NCI-H2081 (cell line): ENCODE measurements around the gene JAML.

Experiments
- DNase-seq, 2 experiments: peaks; one replicate each; lab custom pipeline; 2025; lab: John Stamatoyannopoulos, UW

The JAML gene

GRCh38 chr11:118224511-118225188, at the start of gene JAML:
Gene JAML (minus strand): TSS chr11:118225011. CDS start chr11:118214866, 10,145 bp downstream.
- no peak for DNase-seq

GRCh38 chr11:118274186-118274585, 49.4 kb upstream of the JAML start:
- DNase-seq = no peak

DNA sequence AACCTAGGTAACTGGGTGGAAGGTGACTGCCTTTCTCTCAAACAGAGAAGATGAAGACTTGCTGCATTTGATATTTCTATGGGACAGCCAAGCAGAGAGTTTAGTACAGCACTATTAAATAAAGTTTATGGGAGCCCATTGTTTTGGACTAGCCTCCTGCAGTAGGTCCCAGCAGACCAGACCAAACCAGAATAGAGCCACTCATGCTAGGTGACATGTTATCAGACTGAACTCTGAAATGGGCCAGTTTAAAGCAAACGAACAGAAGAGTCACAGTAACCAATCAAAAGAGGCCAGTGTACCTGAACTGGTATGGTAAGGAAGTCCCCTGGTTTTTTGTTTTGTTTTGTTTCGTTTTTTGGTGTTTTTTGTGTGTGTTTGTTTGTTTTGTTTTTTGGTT, 47.2 kb upstream of the JAML start:
- DNase-seq = no peak

DNA sequence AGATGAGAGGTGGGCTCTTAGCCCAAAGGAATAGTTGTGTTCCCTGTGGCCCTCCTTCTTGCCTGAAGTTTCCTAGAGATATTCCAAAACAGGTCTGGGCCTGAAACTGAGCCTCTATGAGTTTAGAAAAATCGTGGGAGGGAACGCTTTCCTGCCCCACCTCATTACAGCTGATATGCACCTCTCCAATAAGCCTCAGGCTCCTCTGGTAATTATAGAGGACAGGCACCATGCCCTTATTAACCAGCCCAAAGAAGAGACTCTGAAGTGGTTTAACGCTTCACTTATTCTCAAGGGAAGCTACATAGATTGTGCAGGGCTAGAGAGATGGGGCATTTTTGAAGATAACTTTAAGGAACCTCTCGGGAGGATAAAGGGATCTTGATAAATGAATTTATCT, 42.7 kb upstream of the JAML start:
- DNase-seq = no peak

GRCh38 chr11:118265954-118266353, 41.1 kb upstream of the JAML start:
- no peak for DNase-seq

- DNase-seq = no peak
Measured at GRCh38 chr11:118264569-118265465, 40.0 kb upstream of the JAML start.

- peak; percentile 17 to 37 for DNase-seq
Measured at GRCh38 chr11:118263695-118264568, 39.1 kb upstream of the JAML start, which contains the start of gene MPZL2. Gene MPZL2 (minus strand): TSS chr11:118264297. CDS start chr11:118264153, 144 bp downstream.

- DNase-seq = no peak
Measured at GRCh38 chr11:118263112-118263511, 38.3 kb upstream of the JAML start.

DNA sequence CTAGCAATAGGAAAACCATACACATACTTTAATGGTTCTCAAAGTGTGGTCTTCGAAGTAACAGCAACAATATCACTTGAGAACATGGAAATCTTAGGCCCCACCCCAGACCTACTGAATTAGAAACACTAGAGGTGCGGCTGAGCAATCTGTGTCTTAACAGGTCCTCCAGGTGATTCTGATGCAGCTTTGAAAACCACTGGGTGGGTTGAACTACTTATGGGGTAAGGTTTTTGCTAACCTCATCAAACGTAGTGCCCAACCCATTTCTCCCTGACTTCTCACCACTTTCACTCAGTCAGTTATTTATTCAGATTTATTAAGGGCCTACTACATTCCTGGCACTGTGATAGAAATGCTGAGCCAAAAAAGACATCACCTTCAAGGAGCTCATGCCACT, 35.5 kb upstream of the JAML start:
- no peak for DNase-seq

DNA sequence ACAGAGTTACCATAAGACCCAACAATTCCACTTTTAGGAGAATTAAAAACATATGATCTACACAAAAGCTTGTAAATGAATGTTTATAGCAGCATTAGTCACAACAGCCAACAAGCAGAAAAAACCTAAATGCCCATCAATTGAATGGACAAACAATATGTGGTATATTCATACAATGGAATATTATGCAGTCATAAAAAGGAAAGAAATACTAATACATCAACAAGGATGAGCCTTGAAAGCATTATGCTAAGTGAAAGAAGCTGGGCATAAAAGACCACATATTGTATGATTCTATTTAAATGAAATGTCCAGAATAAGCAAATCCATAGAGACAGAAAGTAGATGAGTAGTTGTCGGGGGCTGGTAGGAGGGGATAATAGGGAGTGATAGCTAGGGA, 34.3 kb upstream of the JAML start:
- DNase-seq = no peak

DNA sequence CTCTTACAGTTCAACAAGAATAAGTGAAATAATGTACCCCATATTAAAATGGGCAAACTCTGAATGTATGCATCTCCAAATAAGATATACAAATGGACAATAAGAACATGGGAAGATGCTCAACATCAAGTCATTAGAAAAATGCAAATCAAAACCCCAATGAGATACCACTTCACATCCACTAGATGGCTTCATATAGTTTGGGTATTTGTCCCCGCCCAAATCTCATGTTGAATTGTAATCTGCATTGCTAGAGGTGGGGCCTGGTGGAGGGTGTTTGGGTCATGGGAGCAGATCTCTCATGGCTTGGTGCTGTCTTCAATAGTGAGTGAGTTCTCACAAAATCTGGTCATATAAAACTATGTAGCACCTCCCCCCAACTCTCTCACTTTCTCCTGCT, 33.6 kb upstream of the JAML start:
- no peak for DNase-seq

DNA sequence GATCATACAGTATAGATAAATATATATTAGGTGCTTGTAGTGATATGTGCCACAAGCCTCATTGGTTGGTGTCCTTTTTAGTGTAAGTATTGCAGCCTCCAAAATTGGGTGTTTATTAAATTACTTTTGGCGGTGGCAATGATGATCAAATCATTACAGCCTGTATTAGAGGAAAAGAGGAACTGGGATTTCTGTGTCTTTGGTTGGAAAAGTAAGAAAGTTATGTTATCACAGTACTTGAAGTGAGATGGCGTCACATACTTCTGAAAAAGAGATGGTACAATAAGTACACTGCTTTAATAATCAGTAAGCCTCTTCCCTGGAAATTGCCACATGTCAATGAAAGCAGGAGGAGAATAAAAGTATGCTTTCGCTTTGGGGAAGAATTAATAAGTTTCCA, 27.9 kb upstream of the JAML start:
- no peak for DNase-seq

GRCh38 chr11:118251858-118252652, 27.2 kb upstream of the JAML start, which contains the start of gene MPZL3:
Gene MPZL3 (minus strand): TSS chr11:118252365. CDS start chr11:118252294, 71 bp downstream.
- peak; percentile 97 to 99 for DNase-seq

- DNase-seq = no peak
Measured at GRCh38 chr11:118247041-118247440, 22.2 kb upstream of the JAML start.

GRCh38 chr11:118245936-118246562, 21.2 kb upstream of the JAML start:
- no peak for DNase-seq

- DNase-seq = no peak
Measured at GRCh38 chr11:118243993-118244762, 19.4 kb upstream of the JAML start.

- no peak for DNase-seq
Measured at GRCh38 chr11:118243161-118243560, 18.4 kb upstream of the JAML start.

GRCh38 chr11:118241764-118242098, 16.9 kb upstream of the JAML start:
- DNase-seq = no peak

- DNase-seq = no peak
Measured at GRCh38 chr11:118240999-118241763, 16.4 kb upstream of the JAML start.
